HFFc6 (cell line): Measurements from ENCODE around the gene UGT2A3. TPM values are rescaled to one million over a fixed set of nuclear protein-coding genes. Genes with fewer than 3 reads are reported as not detected.

Source experiments
- DNase-seq: peaks from one replicate; pipeline ENCODE4 v3.0.0-alpha.2; 2018
- H3K27ac Mint-ChIP-seq: 2 replicates; pipeline ENCODE4 v1.8.0; 2020; ENCODE audit warnings: mild to moderate bottlenecking, mixed read lengths
- H3K27me3 Mint-ChIP-seq: 2 replicates; pipeline ENCODE4 v1.8.0; 2021; ENCODE audit warnings: mild to moderate bottlenecking, moderate library complexity, mixed read lengths; ENCODE audit not compliant: insufficient read depth
- H3K36me3 Mint-ChIP-seq: 2 replicates; pipeline ENCODE4 v1.8.0; 2021; ENCODE audit warnings: low read depth, mixed read lengths
- H3K4me1 Mint-ChIP-seq: 2 replicates; pipeline ENCODE4 v1.8.0; 2020; ENCODE audit warnings: low read depth, mixed read lengths
- H3K4me3 Mint-ChIP-seq: 2 replicates; pipeline ENCODE4 v1.8.0; 2020; ENCODE audit warnings: mild to moderate bottlenecking, moderate library complexity, mixed read lengths
- H3K9me3 Mint-ChIP-seq: 2 replicates; pipeline ENCODE4 v1.8.0; 2020; ENCODE audit warnings: mild to moderate bottlenecking, mixed read lengths
- CTCF ChIP-seq: fragments of 200-600 bp; sonication (generic); IDR thresholded peaks from 2 replicates; pipeline ENCODE4 v1.5.0; 2021; ENCODE audit warnings: antibody characterized with exemption, mild to moderate bottlenecking
- total RNA-seq, 6 experiments: library from RNA; stranded (reverse); fragmentation: NEBNext Ultra II Directional; extraction: Animal tissue kit (Norgen Biotek cat#: 25700); gene quantifications; 2 replicates in 1 of 6; 3 replicates in 5 of 6; pipeline ENCODE4 v1.2.3, GENCODE V29; 2021

UGT2A3 gene
- total RNA-seq, 6 experiments from 2014 or later = not detected

DNA sequence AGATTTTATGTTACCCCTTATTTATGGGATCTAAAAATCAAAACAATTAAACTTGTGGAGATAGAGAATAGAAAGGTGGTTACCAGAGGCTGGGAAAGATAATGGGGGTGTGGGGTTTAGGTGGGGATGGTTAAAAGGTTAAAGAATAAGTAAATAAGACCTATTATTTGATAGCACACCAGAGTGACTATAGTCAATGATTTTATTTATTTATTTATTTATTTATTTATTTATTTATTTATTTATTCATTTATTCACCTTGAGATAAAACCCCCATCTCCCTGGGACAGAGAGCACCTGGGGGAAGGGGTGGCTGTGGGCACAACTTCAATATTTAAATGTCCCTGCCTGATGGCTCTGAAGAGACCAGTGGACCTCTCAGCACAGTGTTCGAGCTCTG, 66.1 kb downstream of the UGT2A3 start:
- no peaks in the 10 kb centered on the region; the same call in 1 of the 2 replicates for H3K27me3 Mint-ChIP-seq
- H3K36me3 Mint-ChIP-seq = no peaks in the 10 kb centered on the region
- no peak overlapping the region for H3K4me3 Mint-ChIP-seq
- H3K4me1 Mint-ChIP-seq = no peaks in the 10 kb centered on the region
- DNase-seq = no peak
- no peaks in the 10 kb centered on the region for H3K9me3 Mint-ChIP-seq
- no peak overlapping the region for H3K27ac Mint-ChIP-seq
- no peak for TF ChIP-seq CTCF

DNA sequence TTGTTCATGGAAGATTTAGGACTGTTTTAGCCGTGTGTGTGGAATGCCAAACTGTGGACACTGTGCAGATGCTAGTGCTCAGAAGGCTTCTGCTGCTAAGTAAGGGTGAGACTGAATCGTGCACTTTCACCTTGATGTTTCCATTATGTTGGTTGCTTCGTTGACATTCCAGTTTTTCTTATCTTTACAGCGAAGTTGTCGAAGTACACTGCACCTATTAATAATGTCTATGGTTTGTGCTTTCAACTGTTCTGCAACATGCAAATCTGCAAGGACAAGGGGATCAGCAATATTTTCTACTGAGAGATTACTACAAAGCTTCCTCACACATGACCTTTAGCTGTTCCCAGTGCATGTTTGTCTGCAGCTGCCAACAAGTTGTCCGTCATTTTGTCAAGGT, 67.7 kb downstream of the UGT2A3 start:
- H3K36me3 Mint-ChIP-seq = no peaks in the 10 kb centered on the region
- H3K4me1 Mint-ChIP-seq = no peaks in the 10 kb centered on the region
- no peaks in the 10 kb centered on the region for H3K9me3 Mint-ChIP-seq
- H3K4me3 Mint-ChIP-seq = no peak overlapping the region
- H3K27ac Mint-ChIP-seq = no peak overlapping the region
- TF ChIP-seq CTCF = no peak
- no peak for DNase-seq
- no peaks in the 10 kb centered on the region; the same call in 1 of the 2 replicates for H3K27me3 Mint-ChIP-seq

Other genes starting within 250 kb of the UGT2A3 start
- gene UGT2B10, start 135.8 kb downstream of the UGT2A3 start, total RNA-seq = not detected
- under 1 TPM in 3 of 6 experiments, not detected in 3; 0.14 to 0.24 (median 0.20) TPM for gene UGT2B7, start 144.7 kb upstream of the UGT2A3 start, total RNA-seq